Brain microvascular endothelial cell (primary cell): ENCODE results near the gene RSU1.

ENCODE experiments used
- DNase-seq: peaks from one replicate; pipeline ENCODE4 v3.0.0-alpha.2; 2020
- H3K27ac ChIP-seq: fragments of 250-450 bp; sonication (Bioruptor Pico); 2 replicates; pipeline ENCODE4 v1.5.1; 2020; ENCODE audit warnings: mild to moderate bottlenecking, moderate library complexity
- H3K27me3 ChIP-seq: fragments of 250-450 bp; sonication (Bioruptor Pico); replicated peaks from 2 replicates; pipeline ENCODE4 v1.5.1; 2020; ENCODE audit warnings: mild to moderate bottlenecking
- H3K36me3 ChIP-seq: fragments of 250-450 bp; sonication (Bioruptor Pico); replicated peaks from 2 replicates; pipeline ENCODE4 v1.5.1; 2020; ENCODE audit warnings: mild to moderate bottlenecking
- H3K4me3 ChIP-seq: 2 replicates; pipeline ENCODE4 v1.5.1; 2011; ENCODE audit warnings: low read depth, mild to moderate bottlenecking, control low read depth, low read length, moderate library complexity
- CTCF ChIP-seq: IDR thresholded peaks from 2 replicates; pipeline ENCODE4 v1.5.1; 2011; ENCODE audit warnings: low read depth, mild to moderate bottlenecking, moderate library complexity, low read length, control low read depth, inconsistent platforms; ENCODE audit errors: missing control alignments
- in situ Hi-C: cut with HindIII; loops from 2 replicates; pipeline ENCODE4 v1.10.0; 2017; ENCODE audit warnings: low sequenced_read_pairs, low pct_ligation_motif_present

The RSU1 gene

GRCh38 chr10:16817125-16818019 is at the start of gene RSU1:
Gene RSU1 (minus strand): TSS chr10:16817424. CDS start chr10:16817081, 343 bp downstream.
- Histone ChIP-seq H3K36me3 (no peaks in the 10 kb centered on the region), H3K27ac (peak within 1 kb of the TSS; percentile 67), H3K4me3 (peak within 1 kb of the TSS; percentile 92), H3K27me3 (no peaks in the 10 kb centered on the region)
- no peak for TF ChIP-seq CTCF
- DNase-seq = peak; percentile 100
- in situ Hi-C loops = no loop called here

- no peak overlapping the region for H3K27ac ChIP-seq
- DNase-seq = no peak
- in situ Hi-C loops = loop anchor here (25.0 kb wide), 1 partner anchor 371 kb away; the partner anchor contains the start of gene VIM
- H3K36me3 ChIP-seq = no peaks in the 10 kb centered on the region
- H3K27me3 ChIP-seq = no peaks in the 10 kb centered on the region
- H3K4me3 ChIP-seq = no peak overlapping the region
- TF ChIP-seq CTCF = no peak
Observed at GRCh38 chr10:16866541-16867275, 49.5 kb upstream of the RSU1 start.

DNA sequence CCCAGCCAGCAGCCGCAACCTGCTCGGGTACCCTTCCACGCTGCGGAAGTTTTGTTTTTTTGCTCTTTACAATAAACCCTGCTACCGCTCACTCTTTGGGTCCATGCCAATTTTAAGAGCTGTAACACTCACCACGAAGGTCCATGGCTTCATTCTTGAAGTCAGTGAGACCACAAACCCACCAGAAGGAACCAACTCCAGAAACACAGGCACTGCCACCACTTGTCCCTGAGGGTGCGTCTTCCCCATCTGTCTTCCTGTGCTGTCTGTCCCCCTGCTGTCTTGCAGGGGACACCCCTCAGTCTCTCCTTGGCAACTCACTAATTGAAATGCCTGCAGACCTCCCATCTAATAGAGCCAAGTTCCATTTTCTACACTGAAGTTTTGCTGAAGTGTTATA is 48.5 kb upstream of the RSU1 start:
- in situ Hi-C loops = loop anchor here (25.0 kb wide), 1 partner anchor 372 kb away; the partner anchor contains the start of gene VIM
- DNase-seq = no peak
- no peaks in the 10 kb centered on the region for H3K36me3 ChIP-seq
- no peak for TF ChIP-seq CTCF
- no peak overlapping the region for H3K27ac ChIP-seq
- no peak overlapping the region for H3K4me3 ChIP-seq
- no peaks in the 10 kb centered on the region for H3K27me3 ChIP-seq

- Histone ChIP-seq H3K27me3 (no peaks in the 10 kb centered on the region), H3K36me3 (no peaks in the 10 kb centered on the region), H3K4me3 (no peak overlapping the region), H3K27ac (no peak overlapping the region)
- no peak for DNase-seq
- TF ChIP-seq CTCF = no peak
- in situ Hi-C loops = loop anchor here (25.0 kb wide), 1 partner anchor 374 kb away; the partner anchor contains the start of gene VIM
Observed at GRCh38 chr10:16863766-16864165, 46.5 kb upstream of the RSU1 start.

DNA sequence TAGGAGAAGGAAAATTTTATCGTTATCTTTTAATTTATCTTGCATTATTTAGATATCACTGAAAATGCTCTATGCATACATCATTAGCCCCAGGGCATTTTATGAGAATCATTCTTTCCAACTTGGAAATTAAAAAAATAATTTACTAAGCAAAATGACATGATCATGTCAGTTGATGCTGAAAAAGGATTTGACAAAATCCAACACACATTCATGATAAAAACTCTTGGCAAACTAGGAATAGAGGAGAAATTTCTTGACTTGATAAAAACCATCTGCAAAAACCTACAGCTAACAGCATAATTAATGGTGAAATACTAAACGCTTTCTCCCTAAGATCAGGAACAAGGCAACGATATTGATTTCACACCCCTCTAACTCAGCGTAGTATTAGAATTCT is 40.2 kb upstream of the RSU1 start:
- Histone ChIP-seq H3K36me3 (no peaks in the 10 kb centered on the region), H3K27me3 (no peaks in the 10 kb centered on the region), H3K4me3 (no peak overlapping the region), H3K27ac (no peak overlapping the region)
- in situ Hi-C loops = loop anchor here (25.0 kb wide), 1 partner anchor 380 kb away; the partner anchor contains the start of gene VIM
- TF ChIP-seq CTCF = no peak
- DNase-seq = no peak
